C4-2B (cell line): ENCODE measurements around the gene PEX11B.

Experiments used
- H3K27ac ChIP-seq: fragments of 450-650 bp; 2 replicates; pipeline ENCODE4 v1.5.1; 2017
- CTCF ChIP-seq: fragments of 450-650 bp; conservative IDR thresholded peaks from 2 replicates; pipeline ENCODE4 v1.5.1; 2017; ENCODE audit warnings: mild to moderate bottlenecking
- ZFX ChIP-seq: fragments of 450-650 bp; IDR thresholded peaks from 2 replicates; pipeline ENCODE4 v1.6.1; 2017

Gene PEX11B

GRCh38 chr1:145868232-145868631, 50.3 kb downstream of the PEX11B start:
- no peak overlapping the region for H3K27ac ChIP-seq
- TF ChIP-seq CTCF (no peak), ZFX (no peak)

GRCh38 chr1:145863282-145864018, 55.1 kb downstream of the PEX11B start:
- no peak overlapping the region for H3K27ac ChIP-seq
- no peak for TF ChIP-seq CTCF
- TF ChIP-seq ZFX: no peak
